C4-2B (cell line): ENCODE data around the gene THOC5.
A peak's percentile ranks its signal among the peaks of the same experiment; 100 is the strongest.

ENCODE experiments used
- H3K27ac ChIP-seq: fragments of 450-650 bp; 2 replicates; pipeline ENCODE4 v1.5.1; 2017
- ZFX ChIP-seq: fragments of 450-650 bp; IDR thresholded peaks from 2 replicates; pipeline ENCODE4 v1.6.1; 2017
- TF ChIP-seq, protein P1 (sequence below): fragments of 450-650 bp; conservative IDR thresholded peaks from 2 replicates; pipeline ENCODE4 v1.5.1; 2017; ENCODE audit warnings: mild to moderate bottlenecking

Gene THOC5

DNA sequence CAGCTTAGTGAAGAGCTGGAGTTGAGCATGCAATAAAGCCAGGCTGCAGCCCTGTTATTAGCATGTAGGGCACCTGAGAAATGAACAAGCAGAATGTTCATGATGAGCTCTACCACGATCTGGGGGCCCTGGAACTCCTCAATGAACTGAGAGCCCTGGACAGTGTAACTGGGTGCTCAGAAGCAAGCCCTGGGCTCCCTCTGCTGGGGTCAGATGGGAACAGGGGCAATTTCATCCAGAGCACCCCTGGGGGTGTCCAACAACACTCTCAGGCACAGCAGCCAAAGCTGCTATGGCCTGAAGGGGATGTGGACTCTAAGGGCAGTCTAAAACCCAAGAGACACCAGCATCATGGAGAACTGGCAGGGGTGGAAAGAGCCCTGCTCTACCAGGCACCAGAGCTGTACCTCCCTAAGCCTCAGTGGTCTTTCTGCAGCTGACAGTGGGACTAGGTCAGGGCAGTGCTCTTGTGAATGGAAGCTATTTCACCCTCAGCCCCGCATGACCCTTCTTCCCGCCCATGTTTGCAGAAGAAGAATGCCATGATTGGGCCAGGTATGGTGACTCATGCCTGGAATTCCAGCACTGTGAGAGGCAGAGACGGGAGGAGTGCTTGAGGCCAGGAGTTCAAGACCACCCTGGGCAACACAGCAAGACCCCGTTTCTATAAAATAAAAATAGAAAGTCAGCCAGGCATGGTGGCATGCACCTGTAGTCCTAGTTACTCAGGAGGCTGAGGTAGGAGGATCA is 28.9 kb downstream of the THOC5 start:
- TF ChIP-seq ZFX: no peak
- TF ChIP-seq, protein P1, sequence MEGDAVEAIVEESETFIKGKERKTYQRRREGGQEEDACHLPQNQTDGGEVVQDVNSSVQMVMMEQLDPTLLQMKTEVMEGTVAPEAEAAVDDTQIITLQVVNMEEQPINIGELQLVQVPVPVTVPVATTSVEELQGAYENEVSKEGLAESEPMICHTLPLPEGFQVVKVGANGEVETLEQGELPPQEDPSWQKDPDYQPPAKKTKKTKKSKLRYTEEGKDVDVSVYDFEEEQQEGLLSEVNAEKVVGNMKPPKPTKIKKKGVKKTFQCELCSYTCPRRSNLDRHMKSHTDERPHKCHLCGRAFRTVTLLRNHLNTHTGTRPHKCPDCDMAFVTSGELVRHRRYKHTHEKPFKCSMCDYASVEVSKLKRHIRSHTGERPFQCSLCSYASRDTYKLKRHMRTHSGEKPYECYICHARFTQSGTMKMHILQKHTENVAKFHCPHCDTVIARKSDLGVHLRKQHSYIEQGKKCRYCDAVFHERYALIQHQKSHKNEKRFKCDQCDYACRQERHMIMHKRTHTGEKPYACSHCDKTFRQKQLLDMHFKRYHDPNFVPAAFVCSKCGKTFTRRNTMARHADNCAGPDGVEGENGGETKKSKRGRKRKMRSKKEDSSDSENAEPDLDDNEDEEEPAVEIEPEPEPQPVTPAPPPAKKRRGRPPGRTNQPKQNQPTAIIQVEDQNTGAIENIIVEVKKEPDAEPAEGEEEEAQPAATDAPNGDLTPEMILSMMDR: no peak; the same call in 1 of the 2 replicates
- no peak overlapping the region for H3K27ac ChIP-seq

DNA sequence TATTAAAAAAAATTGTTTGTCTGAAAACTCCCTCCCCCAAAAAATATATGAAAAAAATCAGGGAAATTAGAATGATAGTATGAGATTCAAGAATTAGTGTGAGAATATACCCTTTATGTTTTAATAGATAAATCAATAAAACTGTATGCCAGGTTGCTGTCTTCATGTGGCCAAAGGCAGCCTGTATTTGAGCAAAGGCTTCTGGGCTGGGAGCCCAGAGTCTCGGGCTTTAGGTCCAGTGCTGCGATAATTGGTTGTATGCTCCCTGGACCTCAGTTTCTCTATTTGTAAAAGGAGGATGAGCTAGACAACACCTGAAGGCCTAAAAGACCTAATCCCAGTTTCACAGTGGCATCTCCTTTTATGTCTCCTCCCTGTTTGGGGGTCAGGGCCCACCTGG is 29.8 kb downstream of the THOC5 start:
- H3K27ac ChIP-seq: no peak overlapping the region
- TF ChIP-seq, protein P1: no peak
- no peak for TF ChIP-seq ZFX

DNA sequence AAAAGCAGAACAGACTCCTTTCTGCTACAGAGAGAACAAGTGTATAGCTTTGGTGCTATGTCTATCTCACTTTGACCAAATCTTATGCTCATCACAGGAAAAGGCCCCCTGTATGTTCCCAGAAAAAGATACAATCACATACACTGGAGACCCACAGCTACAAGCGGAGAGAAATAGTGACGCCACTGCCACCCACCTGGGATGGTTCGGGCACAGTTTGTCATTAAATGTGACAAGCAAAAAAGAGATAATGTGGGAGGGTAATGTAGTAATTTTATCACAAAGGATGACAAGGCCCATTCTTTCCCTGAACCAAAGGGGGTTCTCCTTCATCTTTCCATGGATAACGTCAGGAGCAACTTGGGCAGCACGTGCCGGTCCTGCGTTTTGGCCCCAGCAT is 32.0 kb downstream of the THOC5 start:
- TF ChIP-seq, protein P1: no peak
- TF ChIP-seq ZFX: no peak
- H3K27ac ChIP-seq: no peak overlapping the region

DNA sequence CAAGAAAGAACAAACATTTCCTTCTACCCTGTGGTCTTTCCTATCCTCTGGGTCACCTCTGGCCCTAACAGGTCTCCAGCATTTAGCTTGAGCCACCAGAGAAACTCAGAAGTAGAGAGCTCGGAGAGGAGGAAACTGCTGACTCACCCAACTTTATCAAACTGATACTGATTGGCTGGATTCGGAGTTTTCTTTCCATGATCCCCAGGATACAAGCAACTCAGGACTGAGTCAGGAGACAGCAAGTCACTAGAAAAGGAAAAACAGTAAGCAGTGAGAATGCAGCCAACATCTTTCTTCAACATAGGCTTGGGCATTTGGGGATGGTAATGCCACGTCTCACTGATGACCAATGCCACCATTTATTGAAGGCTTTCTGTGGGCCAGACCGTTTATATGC is 32.7 kb downstream of the THOC5 start:
- H3K27ac ChIP-seq: peak overlapping the region; percentile 72
- no peak for TF ChIP-seq ZFX
- TF ChIP-seq, protein P1: no peak

DNA sequence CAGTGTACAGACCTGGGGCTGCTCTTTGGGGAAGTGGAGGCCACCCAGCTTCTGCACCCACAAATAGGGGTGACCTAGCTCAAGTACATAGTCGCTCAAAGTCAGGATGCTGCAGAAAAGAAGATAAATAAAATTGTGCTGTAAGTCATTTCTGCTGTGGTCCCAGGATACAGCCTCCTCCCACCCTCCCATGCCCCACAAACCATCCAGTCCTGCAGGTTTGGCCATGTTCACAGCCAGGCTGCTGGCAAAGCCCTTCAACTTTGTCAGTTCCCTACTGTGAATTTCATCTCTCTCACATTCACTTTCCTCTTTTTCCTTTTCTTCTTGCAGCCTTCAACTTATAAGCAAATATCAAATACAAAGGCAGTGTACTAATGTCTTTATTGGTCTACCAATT is 33.6 kb downstream of the THOC5 start:
- no peak for TF ChIP-seq ZFX
- TF ChIP-seq, protein P1: no peak
- peak overlapping the region; percentile 72 for H3K27ac ChIP-seq

DNA sequence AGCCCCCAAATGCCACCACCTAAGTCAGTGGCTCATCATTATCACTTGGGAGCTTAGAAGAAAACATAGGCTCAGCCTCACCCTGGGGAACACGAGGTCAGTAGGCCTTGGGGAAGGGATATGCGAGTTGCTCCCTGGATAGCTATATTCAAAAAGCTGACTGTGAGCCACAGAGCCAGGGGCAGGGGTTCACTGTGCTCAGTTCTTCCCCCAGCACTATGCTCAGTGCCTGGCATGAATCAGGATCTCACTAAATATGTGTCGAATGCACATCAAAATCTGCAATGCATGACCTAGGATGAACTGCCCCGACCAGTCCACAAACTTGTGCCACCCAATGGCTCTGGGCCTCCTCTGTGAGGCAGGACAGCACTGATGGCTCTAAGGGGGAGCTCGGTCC is 35.1 kb downstream of the THOC5 start:
- H3K27ac ChIP-seq: peak overlapping the region; percentile 72
- TF ChIP-seq, protein P1: no peak
- TF ChIP-seq ZFX: no peak

DNA sequence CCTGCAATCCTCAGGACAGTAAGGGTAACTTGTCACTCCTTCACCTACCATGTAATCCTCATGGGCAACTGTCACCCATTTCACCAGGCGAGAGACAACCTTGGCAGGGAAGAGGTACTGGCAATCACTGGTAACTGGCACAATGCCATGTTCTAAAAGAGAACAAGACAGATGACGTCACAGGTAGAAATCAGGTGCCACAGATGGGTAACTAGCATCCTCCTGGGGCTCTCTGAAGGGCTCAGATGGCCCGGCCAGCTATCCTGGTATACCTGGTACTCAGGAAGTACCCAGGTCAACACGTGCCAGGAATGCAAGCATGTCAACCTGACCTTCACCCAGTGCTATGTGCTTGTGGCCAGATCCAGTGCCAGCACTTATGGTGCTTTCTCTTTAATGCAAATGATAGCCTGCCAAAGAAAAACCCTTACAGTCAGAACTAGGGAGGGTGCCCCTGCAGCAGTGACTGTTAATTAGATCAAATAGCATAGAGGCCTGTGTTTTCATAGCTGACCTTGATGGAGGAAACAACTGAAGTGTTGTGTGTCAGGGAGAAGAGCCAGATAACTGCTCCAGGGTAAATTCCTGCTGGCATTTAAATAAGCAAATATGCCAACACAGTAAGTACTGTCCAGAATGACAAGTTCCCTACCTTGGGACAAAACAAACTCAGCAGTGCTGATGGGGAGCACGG is 36.2 kb downstream of the THOC5 start:
- TF ChIP-seq, protein P1: no peak
- TF ChIP-seq ZFX: no peak
- H3K27ac ChIP-seq: peak overlapping the region; percentile 72
